ENCODE data around the gene OR2J2.
"Not testable (repeated sequence)": the region's sequence is repeated elsewhere in the genome, so short reads cannot be mapped to it uniquely, and the experiment has no call there.

OR2J2 gene
- total RNA-seq = 0 reads per million in 2 experiments

DNA sequence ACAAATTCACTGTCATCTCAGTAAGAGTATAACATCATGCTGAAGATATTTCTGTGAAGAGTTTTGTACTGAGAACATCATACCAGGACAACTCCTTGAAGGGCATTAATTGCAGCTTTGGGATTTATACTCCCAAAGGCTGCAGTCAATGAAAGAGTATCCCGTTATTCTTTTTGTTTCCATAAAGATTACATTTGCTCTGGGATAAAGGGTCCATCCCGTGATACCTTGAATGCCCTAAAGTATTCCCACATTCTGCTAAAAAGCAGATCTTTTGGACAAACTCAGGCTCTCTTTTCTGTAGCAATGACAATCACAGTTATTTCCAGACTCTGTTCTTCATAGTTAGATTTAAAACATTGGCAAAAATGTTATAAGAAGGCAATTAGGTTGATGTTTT, at the start of gene OR2J2:
Gene OR2J2 (plus strand): TSS at position 301 of the 400 bp plus-strand sequence. CDS start 2,729 bp downstream, outside the sequence.
- not testable (repeated sequence) for DNase-seq (ENCODE audit: low read depth)

DNA sequence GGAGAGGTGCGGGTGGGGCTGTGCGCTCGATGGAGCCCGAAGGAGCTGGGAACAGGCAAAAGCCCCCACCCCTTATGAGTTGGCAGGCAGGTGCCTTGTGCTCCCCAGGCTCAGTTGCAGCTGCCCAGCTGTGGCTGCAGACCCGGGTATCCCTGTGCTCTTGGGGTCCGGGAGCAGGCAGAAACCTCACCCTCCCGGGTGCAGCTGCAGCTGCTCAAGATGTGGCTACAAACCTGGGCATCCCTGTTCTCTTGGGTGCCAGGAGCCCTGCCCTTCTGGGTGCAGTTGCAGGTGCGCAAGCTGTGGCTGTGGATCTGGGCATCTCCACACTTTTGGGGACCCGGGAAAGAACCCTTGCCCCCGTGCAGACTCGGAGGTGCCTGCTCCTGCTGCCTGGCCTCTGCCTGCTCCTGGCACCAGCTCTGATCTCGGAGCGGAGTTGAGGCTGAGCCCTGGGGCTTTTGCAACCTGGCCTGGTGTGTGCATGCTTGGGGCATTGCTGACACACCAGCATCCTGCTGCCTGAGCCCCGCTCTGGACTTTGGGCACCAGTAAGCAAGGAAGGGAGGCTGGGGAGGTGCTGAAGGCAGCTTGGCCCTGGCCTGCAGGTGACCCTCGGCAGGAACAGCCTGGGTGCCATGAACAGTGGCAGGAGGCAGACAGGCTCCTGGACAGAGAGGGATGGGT, 41.2 kb upstream of the OR2J2 start:
- no peak for DNase-seq (ENCODE audit: low read depth)

GRCh38 chr6:29130644-29131043, 40.1 kb upstream of the OR2J2 start:
- no peak for DNase-seq (ENCODE audit: low read depth)

DNA sequence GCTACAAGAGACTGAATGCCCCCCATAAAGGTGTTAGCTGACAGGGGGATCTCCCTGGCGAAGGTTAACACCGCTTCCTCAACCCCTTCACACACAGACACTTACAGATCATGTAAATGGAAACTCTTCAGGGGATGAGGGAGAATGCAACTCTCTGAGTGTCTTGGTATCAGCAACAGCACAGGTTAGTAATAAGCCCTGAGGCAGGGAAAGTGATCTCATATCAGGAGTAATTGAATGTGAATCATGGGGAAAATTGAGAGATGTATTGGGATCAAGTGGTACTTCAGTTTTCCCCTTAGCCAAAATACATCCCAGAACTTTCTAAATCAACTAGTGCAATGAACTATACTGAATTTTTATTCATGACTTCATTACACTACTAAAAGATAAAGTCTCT, 39.0 kb upstream of the OR2J2 start:
- no peak for DNase-seq (ENCODE audit: low read depth)

DNA sequence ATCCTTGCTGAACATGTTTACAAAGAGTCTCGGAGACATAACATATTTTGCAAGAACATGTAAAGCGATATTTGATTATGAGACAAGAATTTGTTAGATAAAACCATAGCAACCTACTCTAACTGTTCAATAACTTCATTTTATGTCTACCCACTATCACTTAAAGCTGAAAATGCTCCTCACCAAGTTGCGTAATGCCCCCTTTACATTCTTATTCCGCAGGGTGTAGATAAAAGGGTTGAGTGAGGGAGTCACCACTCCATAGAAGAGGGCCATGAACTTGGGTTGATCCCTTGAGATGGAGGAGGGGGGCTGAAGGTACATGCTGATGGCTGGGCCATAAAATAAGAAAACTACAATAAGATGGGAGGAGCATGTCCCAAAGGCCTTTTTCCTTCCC, 33.0 kb upstream of the OR2J2 start:
- no peak for DNase-seq (ENCODE audit: low read depth)

GRCh38 chr6:29141606-29142005, 29.1 kb upstream of the OR2J2 start:
- DNase-seq (ENCODE audit: low read depth) = no peak

- DNase-seq (ENCODE audit: low read depth) = no peak
Observed at GRCh38 chr6:29142309-29142708, 28.4 kb upstream of the OR2J2 start.

GRCh38 chr6:29146179-29146578, 24.5 kb upstream of the OR2J2 start:
- no peak for DNase-seq (ENCODE audit: low read depth)

DNA sequence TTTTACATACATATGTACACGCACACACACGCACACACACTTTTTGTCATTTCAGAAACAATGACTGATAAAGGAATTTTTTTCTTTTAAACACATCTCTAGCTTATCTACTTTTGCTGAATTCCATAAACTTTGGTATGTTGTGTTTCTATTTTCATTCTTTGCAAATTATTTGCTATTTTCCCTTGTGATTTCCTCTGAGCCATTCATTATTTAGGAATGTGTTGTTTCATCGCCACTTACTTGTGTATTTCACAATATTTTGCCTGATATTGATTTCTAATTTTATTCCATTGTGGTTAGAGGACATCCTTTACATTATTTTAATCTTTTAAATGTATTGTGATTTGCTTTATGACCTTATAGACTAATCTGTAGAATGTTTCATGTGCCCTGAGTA, 23.6 kb upstream of the OR2J2 start:
- DNase-seq (ENCODE audit: low read depth) = no peak

GRCh38 chr6:29149444-29149843, 21.3 kb upstream of the OR2J2 start:
- DNase-seq (ENCODE audit: low read depth) = not testable (repeated sequence)

DNA sequence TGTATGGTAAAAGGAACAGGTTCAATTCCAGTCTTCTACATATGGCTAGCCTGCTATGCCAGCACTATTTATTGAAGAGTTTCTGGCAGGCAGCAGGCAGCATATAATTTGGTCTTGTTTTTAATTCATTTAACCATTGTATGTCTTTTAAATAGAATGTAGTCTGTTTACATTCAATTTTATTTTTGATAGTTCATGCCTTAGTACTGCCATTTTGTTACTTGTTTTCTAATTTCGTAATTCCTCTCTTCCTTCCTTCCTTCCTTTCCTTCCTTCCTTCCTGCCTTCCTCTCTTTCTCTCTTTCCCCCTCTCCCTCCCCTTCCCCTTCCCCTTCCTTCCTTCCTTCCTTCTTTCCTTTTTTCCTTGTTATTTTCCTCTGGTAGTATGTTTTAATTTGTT, 17.6 kb upstream of the OR2J2 start:
- DNase-seq (ENCODE audit: low read depth) = no peak

- DNase-seq (ENCODE audit: low read depth) = not testable (repeated sequence)
Observed at GRCh38 chr6:29155182-29155581, 15.5 kb upstream of the OR2J2 start.

- DNase-seq (ENCODE audit: low read depth) = not testable (repeated sequence)
Observed at GRCh38 chr6:29159922-29160321, 10.8 kb upstream of the OR2J2 start.

GRCh38 chr6:29165571-29165970, 5.1 kb upstream of the OR2J2 start:
- not testable (repeated sequence) for DNase-seq (ENCODE audit: low read depth)

DNA sequence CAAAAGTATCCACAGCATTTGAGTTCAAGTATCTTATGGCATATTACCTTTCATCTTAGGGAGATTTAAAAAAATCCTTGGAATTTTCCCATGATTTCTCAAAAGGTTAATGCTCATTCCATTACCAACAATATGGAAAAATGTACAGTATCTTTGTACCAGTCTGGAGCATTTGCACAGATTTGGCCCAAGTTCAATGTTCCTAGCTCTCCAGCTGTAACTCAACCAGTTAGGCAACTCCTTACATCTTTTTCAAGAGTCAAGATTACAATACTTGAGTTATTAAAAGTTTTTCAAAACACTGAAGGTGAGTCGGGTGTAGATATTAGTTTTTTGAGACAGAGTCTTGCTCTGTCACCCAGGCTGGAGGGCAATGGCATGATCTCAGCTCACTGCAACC, 1.0 kb downstream of the OR2J2 start:
- DNase-seq (ENCODE audit: low read depth) = no peak

- no peak for DNase-seq (ENCODE audit: low read depth)
Observed at GRCh38 chr6:29183594-29183993, 12.9 kb downstream of the OR2J2 start.

GRCh38 chr6:29188659-29189058, 18.0 kb downstream of the OR2J2 start:
- not testable (repeated sequence) for DNase-seq (ENCODE audit: low read depth)

DNA sequence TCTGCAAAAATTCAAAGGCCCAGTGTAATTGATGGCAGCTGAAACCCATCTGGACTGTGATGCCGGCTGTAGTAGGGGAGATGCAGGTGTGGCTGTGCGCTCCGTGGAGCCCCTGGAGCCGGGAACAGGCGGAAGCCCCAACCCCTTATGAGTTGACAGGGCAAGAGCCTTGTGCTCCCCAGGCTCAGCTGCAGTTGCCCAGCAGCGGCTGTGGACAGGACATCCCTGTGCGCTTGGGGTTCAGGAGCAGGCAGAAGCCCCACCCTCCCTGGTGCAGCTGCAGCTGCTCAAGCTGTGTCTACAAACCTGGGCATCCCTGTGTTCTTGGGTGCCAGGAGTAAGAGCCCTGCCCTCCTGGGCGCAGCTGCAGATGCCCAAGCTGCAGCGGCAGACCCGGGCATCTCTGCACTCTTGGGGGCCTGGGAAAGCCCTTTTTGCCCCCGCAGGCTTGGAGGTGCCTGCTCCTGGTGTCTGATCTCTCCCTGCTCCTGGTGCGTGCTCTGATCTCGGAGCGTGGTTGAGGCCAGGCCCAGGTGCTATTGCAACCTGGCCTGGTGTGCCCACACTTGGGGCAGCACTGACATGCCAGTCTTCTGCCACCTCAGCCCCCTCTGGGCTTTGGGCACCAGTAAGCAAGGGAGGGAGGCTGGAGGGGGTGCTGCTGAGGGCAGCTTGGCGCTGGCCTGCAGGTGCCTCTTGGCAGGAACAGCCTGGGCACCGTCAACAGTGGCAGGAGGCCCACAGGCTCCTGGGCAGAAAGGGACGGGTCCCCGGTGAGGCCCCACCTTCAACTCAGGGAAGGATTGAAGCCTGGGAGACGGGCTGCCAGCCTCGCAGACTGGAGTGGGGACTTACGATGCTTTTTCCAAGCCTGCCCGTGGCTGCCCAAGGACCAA, 30.3 kb downstream of the OR2J2 start:
- no peak for DNase-seq (ENCODE audit: low read depth)

DNA sequence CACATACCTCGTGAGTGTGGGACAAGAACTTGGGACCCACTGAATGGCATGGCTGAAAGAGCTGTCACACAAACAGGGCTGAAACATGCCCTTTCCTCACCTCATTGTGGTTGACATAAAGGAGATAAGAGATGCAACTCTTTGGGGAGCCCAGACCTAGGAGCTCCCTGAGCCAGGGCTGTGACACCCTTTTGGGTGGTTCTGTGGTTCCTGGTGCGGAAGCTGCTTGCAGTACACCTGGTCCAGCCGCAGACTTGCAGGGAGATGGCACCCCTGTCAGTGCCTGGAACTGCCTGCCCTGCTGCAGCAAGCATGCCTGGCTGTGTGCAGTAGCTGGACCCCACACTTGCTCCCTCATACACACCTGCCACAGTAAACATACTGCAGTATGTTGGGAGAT, 31.3 kb downstream of the OR2J2 start:
- no peak for DNase-seq (ENCODE audit: low read depth)

GRCh38 chr6:29211488-29211887, 40.8 kb downstream of the OR2J2 start:
- no peak for DNase-seq (ENCODE audit: low read depth)

DNA sequence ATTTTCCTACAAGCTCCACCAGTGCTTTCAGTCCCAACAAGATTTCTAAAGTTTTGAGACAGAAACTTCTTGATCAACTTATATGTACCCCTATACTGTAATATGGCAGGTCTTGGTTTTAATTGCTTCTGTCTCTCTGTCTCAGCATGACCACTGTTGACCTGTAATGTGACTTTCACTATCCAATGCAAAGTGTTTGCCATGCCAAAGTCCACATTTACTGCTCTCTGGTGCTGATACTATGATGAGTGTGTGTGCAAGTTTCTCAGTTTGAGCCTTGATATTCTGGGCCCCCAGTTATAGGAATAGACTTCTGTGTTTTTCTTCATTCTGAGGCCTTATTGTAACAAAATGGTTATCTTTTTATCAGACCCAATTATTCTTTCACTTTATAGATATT, 45.8 kb downstream of the OR2J2 start:
- DNase-seq (ENCODE audit: low read depth) = no peak

DNA sequence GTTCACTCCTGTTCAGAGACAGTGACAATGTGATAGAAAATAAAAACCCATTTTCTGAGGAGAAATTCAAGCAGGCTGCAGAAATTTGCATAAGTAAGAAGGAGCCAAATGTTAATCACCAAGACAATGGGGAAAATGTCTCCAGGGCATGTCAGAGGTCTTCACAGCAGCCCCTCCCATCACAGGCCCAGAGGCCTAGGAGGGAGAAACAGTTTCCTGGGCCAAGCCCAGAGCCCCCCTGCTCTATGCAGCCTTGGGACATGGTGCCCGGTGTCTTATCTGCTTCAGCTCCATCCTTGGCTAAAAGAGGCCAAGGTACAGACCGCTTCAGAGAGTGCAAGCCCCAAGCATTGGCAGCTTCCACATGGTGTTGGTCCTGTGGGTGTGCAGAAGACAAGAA, 46.5 kb downstream of the OR2J2 start:
- not testable (repeated sequence) for DNase-seq (ENCODE audit: low read depth)

- DNase-seq (ENCODE audit: low read depth) = not testable (repeated sequence)
Observed at GRCh38 chr6:29218056-29218455, 47.3 kb downstream of the OR2J2 start.

Data from T follicular helper cell (primary cell).